Gastroesophageal sphincter (tissue), 3 donors: Measurements from ENCODE around the gene TNFSF12.

ENCODE experiments used
- EP300 ChIP-seq: sonication (generic); formaldehyde crosslinking; IDR thresholded peaks from one replicate; pipeline ENCODE4 v1.6.1; 2017; ENCODE audit warnings: antibody characterized with exemption, mild to moderate bottlenecking
- POLR2A ChIP-seq, 2 donors: fragments of 450-650 bp; IDR thresholded peaks; one replicate each; pipeline ENCODE4 v1.6.1; 2017; ENCODE audit warnings: antibody characterized with exemption in 2 of 2, mild to moderate bottlenecking in 2 of 2, moderate library complexity in 1 of 2
- POLR2AphosphoS5 ChIP-seq: sonication (generic); formaldehyde crosslinking; IDR thresholded peaks from one replicate; pipeline ENCODE4 v1.6.1; 2017; ENCODE audit warnings: antibody characterized with exemption
- TF ChIP-seq, protein P1 (sequence below), 4 experiments: fragments of 200-600 bp in 2 of 4; fragments of 450-650 bp in 2 of 4; sonication (generic) in 1 of 4; IDR thresholded peaks; one replicate each; pipeline ENCODE4 v1.5.1; 2017 to 2019; ENCODE audit warnings: antibody characterized with exemption in 4 of 4, mild to moderate bottlenecking in 2 of 4, moderate library complexity in 2 of 4

DNA sequence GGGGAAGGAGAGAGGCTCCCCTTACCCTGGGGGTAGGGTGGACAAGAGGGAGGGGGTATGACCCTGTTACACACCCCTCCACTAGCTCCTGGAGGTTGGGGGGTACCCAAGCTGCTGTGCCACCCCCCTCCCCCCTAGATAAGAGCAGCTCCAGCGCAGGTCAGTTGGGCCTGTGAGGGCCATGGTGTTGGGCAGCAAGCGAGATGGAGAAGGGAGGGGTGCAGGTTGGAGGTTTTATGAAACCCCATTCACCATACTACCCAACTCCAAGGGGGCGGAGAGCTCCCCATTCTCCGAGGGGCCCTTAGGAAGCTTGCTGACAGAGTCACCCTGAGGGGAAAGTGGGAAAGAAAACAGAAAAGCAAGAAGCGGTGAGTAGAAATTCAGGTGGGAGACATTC lies 42.7 kb downstream of the TNFSF12 start:
- TF ChIP-seq POLR2AphosphoS5 (no peak), POLR2A (IDR thresholded peaks at IDR 0.05) (no peak), EP300 (no peak)
- TF ChIP-seq, protein P1, sequence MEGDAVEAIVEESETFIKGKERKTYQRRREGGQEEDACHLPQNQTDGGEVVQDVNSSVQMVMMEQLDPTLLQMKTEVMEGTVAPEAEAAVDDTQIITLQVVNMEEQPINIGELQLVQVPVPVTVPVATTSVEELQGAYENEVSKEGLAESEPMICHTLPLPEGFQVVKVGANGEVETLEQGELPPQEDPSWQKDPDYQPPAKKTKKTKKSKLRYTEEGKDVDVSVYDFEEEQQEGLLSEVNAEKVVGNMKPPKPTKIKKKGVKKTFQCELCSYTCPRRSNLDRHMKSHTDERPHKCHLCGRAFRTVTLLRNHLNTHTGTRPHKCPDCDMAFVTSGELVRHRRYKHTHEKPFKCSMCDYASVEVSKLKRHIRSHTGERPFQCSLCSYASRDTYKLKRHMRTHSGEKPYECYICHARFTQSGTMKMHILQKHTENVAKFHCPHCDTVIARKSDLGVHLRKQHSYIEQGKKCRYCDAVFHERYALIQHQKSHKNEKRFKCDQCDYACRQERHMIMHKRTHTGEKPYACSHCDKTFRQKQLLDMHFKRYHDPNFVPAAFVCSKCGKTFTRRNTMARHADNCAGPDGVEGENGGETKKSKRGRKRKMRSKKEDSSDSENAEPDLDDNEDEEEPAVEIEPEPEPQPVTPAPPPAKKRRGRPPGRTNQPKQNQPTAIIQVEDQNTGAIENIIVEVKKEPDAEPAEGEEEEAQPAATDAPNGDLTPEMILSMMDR (IDR thresholded peaks at IDR 0.05) = no peak
